ENCODE results near the gene PDXK. TPM values are rescaled to one million over a fixed set of nuclear protein-coding genes. Genes with fewer than 3 reads are reported as not detected.

Gene PDXK
- polyA plus RNA-seq, 1 donor from 2014 or later = 22.8 TPM

Small RNA genes within 50 kb of the gene (small RNA-seq; reads per million reads assigned to genes)
- gene AP001052.1 = 0 reads per million in 3 experiments

Other genes starting within 250 kb of the PDXK start
- 0.54 and 0.89 TPM in 2 replicates for gene HSF2BP, start 59.6 kb upstream of the PDXK start, polyA plus RNA-seq
- gene RRP1B, start 59.6 kb upstream of the PDXK start, polyA plus RNA-seq = 20.3 and 21.5 TPM in 2 replicates
- gene CSTB, start 57.2 kb downstream of the PDXK start, polyA plus RNA-seq = 9.7 and 12.8 TPM in 2 replicates
- gene RRP1, start 70.4 kb downstream of the PDXK start, polyA plus RNA-seq = 31.3 and 35.8 TPM in 2 replicates
- 8.4 and 9.3 TPM in 2 replicates for gene AGPAT3, start 146.1 kb downstream of the PDXK start, polyA plus RNA-seq